GM12873 (cell line): ENCODE results near the gene APOBEC3H.
A peak's percentile ranks its signal among the peaks of the same experiment; 100 is the strongest.

Source experiments
- CTCF ChIP-seq: IDR thresholded peaks from 2 replicates; pipeline ENCODE4 v1.5.1; 2012; ENCODE audit warnings: low read depth, mild to moderate bottlenecking, moderate library complexity, low read length, control low read depth; ENCODE audit not compliant: insufficient read depth; ENCODE audit errors: missing control alignments

Gene APOBEC3H

GRCh38 chr22:39135092-39135896, 38.2 kb downstream of the APOBEC3H start:
- peak; percentile 71 for TF ChIP-seq CTCF

- no peak for TF ChIP-seq CTCF
Measured at GRCh38 chr22:39136317-39136716, 39.3 kb downstream of the APOBEC3H start.

- no peak for TF ChIP-seq CTCF
Measured at GRCh38 chr22:39138357-39138997, 41.4 kb downstream of the APOBEC3H start.

- no peak for TF ChIP-seq CTCF
Measured at GRCh38 chr22:39139933-39140332, 42.9 kb downstream of the APOBEC3H start.

GRCh38 chr22:39142088-39142680, 45.1 kb downstream of the APOBEC3H start:
- no peak for TF ChIP-seq CTCF

- no peak for TF ChIP-seq CTCF
Measured at GRCh38 chr22:39144101-39144767, 47.2 kb downstream of the APOBEC3H start.
